Lung (tissue), 12 donors: ENCODE measurements around the gene LDHA. TPM values are rescaled to one million over a fixed set of nuclear protein-coding genes. Genes with fewer than 3 reads are reported as not detected.

Experiments
- ATAC-seq: fragments of 200-7000 bp; cut with Tn5 transposase; one replicate; pipeline ENCODE4 v1.9.1; 2020; ENCODE audit warnings: moderate number of reproducible peaks; ENCODE audit not compliant: insufficient read depth, low FRiP score
- DNase-seq, 3 donors: peaks; one replicate each; pipeline ENCODE4 v3.0.0-alpha.2; 2013 to 2017
- H3K27ac ChIP-seq, 2 donors: one replicate each; pipeline ENCODE4 v1.5.1; 2013; ENCODE audit warnings: mild to moderate bottlenecking in 2 of 2, moderate library complexity in 2 of 2, control low read depth in 1 of 2, inconsistent platforms in 1 of 2, low read depth in 1 of 2, low read length in 1 of 2
- H3K27me3 ChIP-seq, 3 donors: one replicate each; pipeline ENCODE4 v1.5.1; 2013; ENCODE audit warnings: low read length in 2 of 3; ENCODE audit not compliant: control insufficient read depth in 3 of 3, insufficient read depth in 3 of 3
- H3K36me3 ChIP-seq, 4 donors: one replicate each; pipeline ENCODE4 v1.5.1; 2013; ENCODE audit warnings: low read length in 4 of 4, mild to moderate bottlenecking in 1 of 4, moderate library complexity in 1 of 4; ENCODE audit not compliant: control insufficient read depth in 4 of 4, insufficient read depth in 4 of 4
- H3K4me1 ChIP-seq, 5 donors: one replicate each; pipeline ENCODE4 v1.5.1; 2013; ENCODE audit warnings: low read length in 5 of 5, mild to moderate bottlenecking in 2 of 5, moderate library complexity in 1 of 5; ENCODE audit not compliant: control insufficient read depth in 5 of 5, insufficient read depth in 5 of 5
- H3K4me3 ChIP-seq: one replicate; pipeline ENCODE4 v1.5.1; 2013; ENCODE audit warnings: mild to moderate bottlenecking, control low read depth, moderate library complexity
- H3K9ac ChIP-seq, 2 donors: one replicate each; pipeline ENCODE4 v1.5.1; 2013; ENCODE audit warnings: low read length in 2 of 2, control low read depth in 1 of 2; ENCODE audit not compliant: insufficient read depth in 1 of 2
- H3K9me3 ChIP-seq, 4 donors: one replicate each; pipeline ENCODE4 v1.5.1; 2013; ENCODE audit warnings: low read length in 3 of 4, mild to moderate bottlenecking in 1 of 4, moderate library complexity in 1 of 4; ENCODE audit not compliant: control insufficient read depth in 4 of 4, insufficient read depth in 3 of 4
- WGBS, 2 donors: extraction: QIAGEN DNeasy Blood & Tissue Kit; methylation state at CpG; one replicate each; pipeline ENCODE4 v1.1.7; 2013; 5-methylcytosine and 5-hydroxymethylcytosine counted together
- polyA plus RNA-seq, 2 donors: library from polyadenylated mRNA; stranded (reverse); fragments of 200-250 nt; gene quantifications; one replicate each; pipeline ENCODE4 v1.2.1, GENCODE V29; 2013
- total RNA-seq, 2 donors: library from RNA; depleted of rRNA in 1 of 2; stranded (reverse); fragments of >200 nt in 1 of 2; gene quantifications; one replicate each; pipeline ENCODE4 v1.2.1, GENCODE V29; 2014 to 2021
- TF ChIP-seq, protein P1 (sequence below): IDR thresholded peaks from 2 replicates; pipeline ENCODE4 v1.5.1; 2012; ENCODE audit warnings: mild to moderate bottlenecking; ENCODE audit errors: control extremely low read depth, extremely low read depth
- donor health status: control.
- donor health status: control.
- donor health status: Bipolar disorder and iron deficiency.
- donor health status: healthy.
- donor health status: DM: yes; HTN: yes; CAD: no.

Gene LDHA
- total and polyA plus RNA-seq, 4 donors, result 238 to 596 (median 330) TPM

DNA sequence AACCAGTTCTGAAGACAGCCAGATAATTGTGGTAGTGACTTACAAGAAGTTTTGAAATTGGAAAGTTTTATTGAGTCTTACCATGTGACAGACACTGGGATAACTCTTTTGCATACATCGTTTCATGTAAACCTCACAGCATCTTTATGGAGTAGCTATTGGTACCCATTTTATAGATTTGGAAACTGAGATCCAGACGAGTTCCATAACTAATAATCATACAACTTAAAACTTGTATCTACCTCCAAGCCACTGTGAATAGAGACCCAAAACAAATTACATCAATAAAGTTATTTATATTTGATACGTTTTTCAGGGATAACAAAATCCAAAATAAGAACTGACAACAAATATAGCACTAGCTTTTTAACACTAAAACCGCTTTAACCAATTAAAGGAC, 35.7 kb upstream of the LDHA start:
- no peak for DNase-seq
- Histone ChIP-seq H3K4me1 (no peaks in the 10 kb centered on the region), H3K4me3 (no peak overlapping the region), H3K27me3 (no peaks in the 10 kb centered on the region), H3K9ac (no peak overlapping the region), H3K9me3 (no peaks in the 10 kb centered on the region), H3K27ac (no peak overlapping the region), H3K36me3 (peaks cover 31 to 50% (median 40%) of the 10 kb centered on the region in 4 donors)
- WGBS, 2 donors, result 93 to 96% methylated on average over 4 of the region's 4 CpGs
- ATAC-seq, result no peak
- TF ChIP-seq, protein P1, sequence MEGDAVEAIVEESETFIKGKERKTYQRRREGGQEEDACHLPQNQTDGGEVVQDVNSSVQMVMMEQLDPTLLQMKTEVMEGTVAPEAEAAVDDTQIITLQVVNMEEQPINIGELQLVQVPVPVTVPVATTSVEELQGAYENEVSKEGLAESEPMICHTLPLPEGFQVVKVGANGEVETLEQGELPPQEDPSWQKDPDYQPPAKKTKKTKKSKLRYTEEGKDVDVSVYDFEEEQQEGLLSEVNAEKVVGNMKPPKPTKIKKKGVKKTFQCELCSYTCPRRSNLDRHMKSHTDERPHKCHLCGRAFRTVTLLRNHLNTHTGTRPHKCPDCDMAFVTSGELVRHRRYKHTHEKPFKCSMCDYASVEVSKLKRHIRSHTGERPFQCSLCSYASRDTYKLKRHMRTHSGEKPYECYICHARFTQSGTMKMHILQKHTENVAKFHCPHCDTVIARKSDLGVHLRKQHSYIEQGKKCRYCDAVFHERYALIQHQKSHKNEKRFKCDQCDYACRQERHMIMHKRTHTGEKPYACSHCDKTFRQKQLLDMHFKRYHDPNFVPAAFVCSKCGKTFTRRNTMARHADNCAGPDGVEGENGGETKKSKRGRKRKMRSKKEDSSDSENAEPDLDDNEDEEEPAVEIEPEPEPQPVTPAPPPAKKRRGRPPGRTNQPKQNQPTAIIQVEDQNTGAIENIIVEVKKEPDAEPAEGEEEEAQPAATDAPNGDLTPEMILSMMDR, result no peak

DNA sequence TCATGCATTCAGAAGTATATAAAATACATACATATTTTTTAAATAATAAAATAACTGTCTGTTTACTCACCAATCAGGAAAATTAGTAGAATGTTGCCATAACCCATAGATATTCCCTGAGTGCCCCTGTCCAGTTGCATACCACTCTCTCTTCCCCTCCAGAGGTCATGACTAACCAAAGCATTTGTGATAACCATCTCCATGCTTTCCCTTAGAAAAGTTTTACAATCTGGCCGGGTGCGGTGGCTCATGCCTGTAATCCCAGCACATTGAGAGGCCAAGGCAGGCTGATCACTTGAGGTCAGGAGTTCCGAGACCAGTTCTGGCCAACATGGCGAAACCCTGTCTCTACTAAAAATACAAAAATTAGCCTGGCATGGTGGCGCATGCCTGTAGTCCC, 33.2 kb upstream of the LDHA start:
- H3K9ac ChIP-seq, result no peak overlapping the region
- H3K4me1 ChIP-seq, result no peaks in the 10 kb centered on the region
- H3K27me3 ChIP-seq, result no peaks in the 10 kb centered on the region
- peaks cover 38 to 56% (median 49%) of the 10 kb centered on the region in 4 donors for H3K36me3 ChIP-seq
- peaks cover 0 to 2% (median 0%) of the 10 kb centered on the region in 4 donors for H3K9me3 ChIP-seq
- no peak for DNase-seq
- TF ChIP-seq, protein P1, result no peak
- H3K4me3 ChIP-seq, result no peak overlapping the region
- H3K27ac ChIP-seq, result no peak overlapping the region
- ATAC-seq, result no peak
- 97% methylated on average over 5 of the region's 5 CpGs for WGBS, 2 donors

DNA sequence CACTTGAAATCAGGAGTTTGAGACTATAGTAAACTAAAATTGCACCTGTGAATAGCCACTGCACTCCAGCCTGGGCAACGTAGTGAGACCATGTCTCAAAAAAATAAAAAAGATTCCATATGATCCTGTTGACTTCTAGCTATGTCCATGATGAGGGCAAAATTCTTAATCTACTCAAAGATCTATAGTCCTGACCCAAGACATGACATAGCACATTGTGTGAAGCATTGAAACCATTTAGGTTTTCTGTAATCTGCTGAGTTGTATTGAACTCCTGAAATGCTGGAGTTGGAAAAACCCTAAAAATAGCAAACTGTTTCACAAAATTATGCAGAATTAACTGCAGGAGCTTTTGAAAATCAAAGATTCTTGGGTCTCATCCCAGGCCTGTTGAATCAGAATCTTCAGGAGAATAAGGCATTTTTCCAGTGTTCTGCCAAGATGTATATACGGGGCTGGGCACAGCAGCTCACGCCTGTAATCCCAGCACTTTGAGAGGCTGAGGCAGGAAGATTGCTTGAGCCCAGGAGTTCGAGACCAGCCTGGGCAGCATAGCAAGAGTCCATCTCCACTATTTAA, 29.8 kb upstream of the LDHA start:
- no peak overlapping the region for H3K9ac ChIP-seq
- H3K4me1 ChIP-seq, result no peaks in the 10 kb centered on the region
- DNase-seq (no peak), ATAC-seq (no peak)
- H3K27me3 ChIP-seq, result no peaks in the 10 kb centered on the region
- H3K36me3 ChIP-seq, result peaks cover 30 to 37% (median 33%) of the 10 kb centered on the region in 4 donors
- no peak overlapping the region for H3K4me3 ChIP-seq
- 88 to 92% methylated on average over 4 of the region's 4 CpGs for whole genome bisulfite sequencing, 2 donors
- no peak overlapping the region for H3K27ac ChIP-seq
- H3K9me3 ChIP-seq, result peaks cover 0 to 2% (median 0%) of the 10 kb centered on the region in 4 donors
- TF ChIP-seq, protein P1, result no peak

DNA sequence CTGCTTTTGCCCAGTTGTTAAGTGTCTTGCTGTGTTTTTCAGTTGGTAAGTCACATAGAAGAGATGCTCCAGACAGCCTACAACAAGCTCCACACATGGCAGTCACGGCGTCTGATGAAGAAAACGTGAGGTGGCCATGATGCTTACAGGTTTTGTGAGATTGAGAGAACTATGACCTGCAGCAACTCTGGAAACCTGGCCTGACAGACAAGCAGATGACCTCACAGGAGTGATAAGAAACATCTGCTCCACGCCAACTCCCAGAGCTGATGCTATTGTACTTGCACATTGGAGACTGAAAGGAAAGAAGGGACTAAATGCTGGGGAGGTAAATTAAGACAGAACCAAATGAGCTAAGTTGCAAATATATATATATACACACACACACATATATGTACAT, 28.6 kb upstream of the LDHA start:
- no peak overlapping the region for H3K9ac ChIP-seq
- DNase-seq (no peak), ATAC-seq (no peak)
- 79 to 94% methylated on average over 4 of the region's 4 CpGs for WGBS, 2 donors
- H3K27me3 ChIP-seq, result no peaks in the 10 kb centered on the region
- peaks cover 0 to 2% (median 0%) of the 10 kb centered on the region in 4 donors for H3K9me3 ChIP-seq
- H3K4me1 ChIP-seq, result no peaks in the 10 kb centered on the region
- no peak overlapping the region for H3K4me3 ChIP-seq
- H3K36me3 ChIP-seq, result peaks cover 24 to 37% (median 31%) of the 10 kb centered on the region in 4 donors
- TF ChIP-seq, protein P1, result no peak
- H3K27ac ChIP-seq, result no peak overlapping the region
